CD4-positive, alpha-beta T cell (primary cell): Measurements from ENCODE around the gene LDB2. TPM values are rescaled to one million over a fixed set of nuclear protein-coding genes. Genes with fewer than 3 reads are reported as not detected.

Experiments
- ATAC-seq: fragments of 200-7000 bp; cut with Tn5 transposase; one replicate; pipeline ENCODE4 v1.10.0; 2022; ENCODE audit warnings: mild to moderate bottlenecking; ENCODE audit not compliant: poor library complexity
- CTCF ChIA-PET: fragments of 350-600 bp; sonication (Branson Sonifier 250); formaldehyde crosslinking; loops from one replicate; lab custom pipeline; 2021; ENCODE audit warnings: antibody characterized with exemption, inconsistent platforms; lab: Charles Lee
- POLR2A ChIA-PET: fragments of 350-600 bp; sonication (Branson Sonifier 250); formaldehyde crosslinking; loops from one replicate; lab custom pipeline; 2021; ENCODE audit warnings: antibody characterized with exemption, inconsistent platforms; lab: Charles Lee
- DNase-seq, 14 experiments: peaks; one replicate each; pipeline ENCODE4 v3.0.0-alpha.2; 2013 to 2020; ENCODE audit warnings: mixed read lengths in 2 of 14
- H3K27ac ChIP-seq, 2 donors: one replicate each; pipeline versions ENCODE4 v1.5.1 to v1.7.0; 2013; ENCODE audit warnings: low read length in 2 of 2, low read depth in 1 of 2, mild to moderate bottlenecking in 1 of 2
- H3K27me3 ChIP-seq, 2 experiments: 1 replicate in 1 of 2; 2 replicates in 1 of 2; pipeline versions ENCODE4 v1.6.1 to v1.7.0; 2013; ENCODE audit warnings: low read length in 2 of 2, control low read depth in 1 of 2, mild to moderate bottlenecking in 1 of 2, moderate library complexity in 1 of 2; ENCODE audit not compliant: insufficient read depth in 2 of 2, control insufficient read depth in 1 of 2
- H3K36me3 ChIP-seq: one replicate; pipeline ENCODE4 v1.6.1; 2013; ENCODE audit warnings: low read length, control low read depth; ENCODE audit not compliant: insufficient read depth
- H3K4me1 ChIP-seq: one replicate; pipeline ENCODE4 v1.6.1; 2013; ENCODE audit warnings: low read length, control low read depth; ENCODE audit not compliant: insufficient read depth
- H3K4me3 ChIP-seq: one replicate; pipeline ENCODE4 v1.5.1; 2013; ENCODE audit warnings: mild to moderate bottlenecking, low read length, moderate library complexity
- H3K9me3 ChIP-seq, 2 experiments: 1 replicate in 1 of 2; 2 replicates in 1 of 2; pipeline versions ENCODE4 v1.6.1 to v1.7.0; 2013; ENCODE audit warnings: low read length in 2 of 2, mild to moderate bottlenecking in 2 of 2, control low read depth in 1 of 2, moderate library complexity in 1 of 2; ENCODE audit not compliant: control insufficient read depth in 1 of 2, insufficient read depth in 1 of 2
- H3K27ac Mint-ChIP-seq: one replicate; pipeline ENCODE4 v1.8.0; 2020; ENCODE audit warnings: mixed read lengths
- H3K27me3 Mint-ChIP-seq: one replicate; pipeline ENCODE4 v1.8.0; 2021; ENCODE audit warnings: mixed read lengths
- H3K36me3 Mint-ChIP-seq: one replicate; pipeline ENCODE4 v1.8.0; 2021; ENCODE audit warnings: low read depth, mixed read lengths
- H3K4me1 Mint-ChIP-seq: one replicate; pipeline ENCODE4 v1.8.0; 2021; ENCODE audit warnings: low read depth, mixed read lengths
- H3K4me3 Mint-ChIP-seq: one replicate; pipeline ENCODE4 v1.8.0; 2020; ENCODE audit warnings: mild to moderate bottlenecking, mixed read lengths
- H3K9me3 Mint-ChIP-seq: one replicate; pipeline ENCODE4 v1.8.0; 2020; ENCODE audit warnings: mixed read lengths
- CTCF ChIP-seq: fragments of 200-600 bp; IDR thresholded peaks from one replicate; pipeline ENCODE4 v1.8.0; 2022; ENCODE audit warnings: antibody characterized with exemption, mild to moderate bottlenecking
- intact Hi-C, 2 experiments: fragments of 100-400 bp; cut with DNase I in 1 of 2; cut with micrococcal nuclease in 1 of 2; formaldehyde crosslinking; loops; one replicate each; pipeline versions ENCODE4 v1.15.1 to v1.9.0; 2023 to 2025; cut with DNase I, micrococcal nuclease
- total RNA-seq, 174 experiments: library from RNA in 2 of 174; stranded (reverse) in 2 of 174; gene quantifications; one replicate each; pipeline ENCODE4 v1.2.3 and lab custom pipeline; 2021 to 2026

The LDB2 gene
- total RNA-seq, 2 experiments from 2014 or later = not detected

- no peaks in the 10 kb centered on the region for H3K4me1 ChIP-seq
- H3K27ac ChIP-seq = no peak overlapping the region
- H3K27ac Mint-ChIP-seq = no peak overlapping the region
- H3K4me1 Mint-ChIP-seq = no peaks in the 10 kb centered on the region
- H3K36me3 ChIP-seq = no peaks in the 10 kb centered on the region
- CTCF ChIA-PET = no interaction called here
- no peaks in the 10 kb centered on the region for H3K36me3 Mint-ChIP-seq
- intact Hi-C loops = no loop called here
- POLR2A ChIA-PET = no interaction called here
- TF ChIP-seq CTCF = no peak
- H3K9me3 Mint-ChIP-seq = peaks cover 8% of the 10 kb centered on the region
- no peak overlapping the region for H3K4me3 ChIP-seq
- no peak overlapping the region for H3K4me3 Mint-ChIP-seq
- no peak for ATAC-seq
- no peak for DNase-seq
- H3K27me3 ChIP-seq = no peaks in the 10 kb centered on the region
- no peaks in the 10 kb centered on the region for H3K9me3 ChIP-seq
- H3K27me3 Mint-ChIP-seq = peaks cover 19% of the 10 kb centered on the region
These were observed 170.3 kb downstream of the LDB2 start for GRCh38 chr4:16728111-16728510.

GRCh38 chr4:16727218-16727617 is 171.2 kb downstream of the LDB2 start:
- no peak overlapping the region for H3K4me3 Mint-ChIP-seq
- peaks cover 8% of the 10 kb centered on the region for H3K9me3 Mint-ChIP-seq
- TF ChIP-seq CTCF = no peak

GRCh38 chr4:16726368-16727050 is 171.9 kb downstream of the LDB2 start:
- no peaks in the 10 kb centered on the region for H3K36me3 ChIP-seq

More at GRCh38 chr4:16727218-16727617, 171.2 kb downstream of the LDB2 start:
- no peaks in the 10 kb centered on the region for H3K4me1 Mint-ChIP-seq
- ChIA-PET CTCF (no interaction called here), POLR2A (no interaction called here)
- H3K27me3 Mint-ChIP-seq = peaks cover 19% of the 10 kb centered on the region
- Histone ChIP-seq H3K36me3 (no peaks in the 10 kb centered on the region), H3K4me1 (no peaks in the 10 kb centered on the region), H3K27ac (no peak overlapping the region), H3K4me3 (no peak overlapping the region), H3K27me3 (no peaks in the 10 kb centered on the region), H3K9me3 (no peaks in the 10 kb centered on the region)
- H3K27ac Mint-ChIP-seq = no peak overlapping the region
- DNase-seq = no peak
- ATAC-seq = no peak
- intact Hi-C loops = no loop called here
- H3K36me3 Mint-ChIP-seq = no peaks in the 10 kb centered on the region

More at GRCh38 chr4:16726368-16727050, 171.9 kb downstream of the LDB2 start:
- Mint-ChIP-seq H3K4me1 (no peaks in the 10 kb centered on the region), H3K36me3 (no peaks in the 10 kb centered on the region), H3K9me3 (peaks cover 8% of the 10 kb centered on the region), H3K27me3 (peaks cover 19% of the 10 kb centered on the region), H3K27ac (no peak overlapping the region), H3K4me3 (no peak overlapping the region)
- Histone ChIP-seq H3K4me1 (no peaks in the 10 kb centered on the region), H3K27me3 (no peaks in the 10 kb centered on the region), H3K4me3 (no peak overlapping the region), H3K9me3 (no peaks in the 10 kb centered on the region), H3K27ac (no peak overlapping the region)
- ChIA-PET CTCF (no interaction called here), POLR2A (no interaction called here)
- no peak for TF ChIP-seq CTCF
- ATAC-seq (no peak), DNase-seq (no peak)
- intact Hi-C loops = no loop called here
